RWPE1 (cell line): ENCODE results near the gene OR10G8.
"Not testable (repeated sequence)": the region's sequence is repeated elsewhere in the genome, so short reads cannot be mapped to it uniquely, and the experiment has no call there.

ENCODE experiments used
- CTCF ChIA-PET: fragments of 350-600 bp; sonication (Branson Sonifier 250); formaldehyde crosslinking; extraction: SDS; loops from one replicate; lab custom pipeline; 2021; lab: Yijun Ruan, JAX
- POLR2A ChIA-PET: fragments of 400-600 bp; formaldehyde crosslinking; extraction: SDS; loops from one replicate; lab custom pipeline; 2020; ENCODE audit warnings: antibody characterized with exemption; ENCODE audit not compliant: low non-redundant PET; lab: Yijun Ruan, JAX
- DNase-seq: peaks from one replicate; pipeline ENCODE4 v3.0.0; 2012; ENCODE audit warnings: low spot score
- H3K27ac ChIP-seq: fragments of 450-650 bp; 2 replicates; pipeline ENCODE4 v1.5.1; 2017
- TF ChIP-seq, protein P1 (sequence below): fragments of 450-650 bp; conservative IDR thresholded peaks from 2 replicates; pipeline ENCODE4 v1.5.1; 2017; ENCODE audit warnings: low read depth, mild to moderate bottlenecking

Gene OR10G8

GRCh38 chr11:124026498-124026897 lies at the start of gene OR10G8:
Gene OR10G8, plus strand, starts transcription at chr11:124026798. Its CDS starts 2,825 bp downstream, at chr11:124029623.
- TF ChIP-seq, protein P1, sequence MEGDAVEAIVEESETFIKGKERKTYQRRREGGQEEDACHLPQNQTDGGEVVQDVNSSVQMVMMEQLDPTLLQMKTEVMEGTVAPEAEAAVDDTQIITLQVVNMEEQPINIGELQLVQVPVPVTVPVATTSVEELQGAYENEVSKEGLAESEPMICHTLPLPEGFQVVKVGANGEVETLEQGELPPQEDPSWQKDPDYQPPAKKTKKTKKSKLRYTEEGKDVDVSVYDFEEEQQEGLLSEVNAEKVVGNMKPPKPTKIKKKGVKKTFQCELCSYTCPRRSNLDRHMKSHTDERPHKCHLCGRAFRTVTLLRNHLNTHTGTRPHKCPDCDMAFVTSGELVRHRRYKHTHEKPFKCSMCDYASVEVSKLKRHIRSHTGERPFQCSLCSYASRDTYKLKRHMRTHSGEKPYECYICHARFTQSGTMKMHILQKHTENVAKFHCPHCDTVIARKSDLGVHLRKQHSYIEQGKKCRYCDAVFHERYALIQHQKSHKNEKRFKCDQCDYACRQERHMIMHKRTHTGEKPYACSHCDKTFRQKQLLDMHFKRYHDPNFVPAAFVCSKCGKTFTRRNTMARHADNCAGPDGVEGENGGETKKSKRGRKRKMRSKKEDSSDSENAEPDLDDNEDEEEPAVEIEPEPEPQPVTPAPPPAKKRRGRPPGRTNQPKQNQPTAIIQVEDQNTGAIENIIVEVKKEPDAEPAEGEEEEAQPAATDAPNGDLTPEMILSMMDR: no peak
- CTCF ChIA-PET: no interaction called here
- no peak for DNase-seq
- POLR2A ChIA-PET: no interaction called here
- no peak within 1 kb of the TSS for H3K27ac ChIP-seq

DNA sequence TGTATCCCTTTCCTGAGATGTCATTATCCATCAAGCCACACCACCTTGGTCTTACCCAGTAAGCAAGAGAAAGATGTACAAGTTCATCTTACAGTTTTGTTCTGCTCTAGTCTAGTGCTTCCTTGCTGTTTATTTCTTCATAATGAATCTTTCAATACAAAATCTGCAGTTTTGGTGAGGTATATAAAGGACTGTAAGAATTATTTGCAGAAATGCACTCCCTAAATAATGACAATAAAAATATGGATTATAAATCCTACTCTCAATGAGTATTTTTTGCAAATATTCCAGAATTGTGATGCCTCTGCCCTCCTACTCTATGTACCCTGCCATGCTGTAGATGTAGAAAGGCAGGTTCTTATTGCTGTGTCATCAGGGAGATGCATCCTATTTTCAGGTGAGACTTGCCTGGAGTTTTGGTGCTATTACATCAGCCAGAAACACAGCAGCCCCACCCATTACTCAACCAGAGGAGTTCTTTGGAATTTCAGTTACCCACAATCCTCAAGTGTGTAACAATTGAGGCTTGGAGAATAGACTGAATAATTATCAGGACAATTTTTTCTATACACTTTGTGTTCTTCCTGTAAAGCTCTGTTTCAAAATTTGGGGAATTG lies 48.8 kb upstream of the OR10G8 start, which contains the start of gene OR10S1:
TSS of gene OR10S1 (minus strand) at position 51 of the 617 bp plus-strand sequence. CDS start 117 bp downstream, outside the sequence.
- CTCF ChIA-PET: no interaction called here
- H3K27ac ChIP-seq: peak within 1 kb of the TSS; percentile 36
- peak; percentile 57 for DNase-seq
- POLR2A ChIA-PET: no interaction called here
- TF ChIP-seq, protein P1: no peak

DNA sequence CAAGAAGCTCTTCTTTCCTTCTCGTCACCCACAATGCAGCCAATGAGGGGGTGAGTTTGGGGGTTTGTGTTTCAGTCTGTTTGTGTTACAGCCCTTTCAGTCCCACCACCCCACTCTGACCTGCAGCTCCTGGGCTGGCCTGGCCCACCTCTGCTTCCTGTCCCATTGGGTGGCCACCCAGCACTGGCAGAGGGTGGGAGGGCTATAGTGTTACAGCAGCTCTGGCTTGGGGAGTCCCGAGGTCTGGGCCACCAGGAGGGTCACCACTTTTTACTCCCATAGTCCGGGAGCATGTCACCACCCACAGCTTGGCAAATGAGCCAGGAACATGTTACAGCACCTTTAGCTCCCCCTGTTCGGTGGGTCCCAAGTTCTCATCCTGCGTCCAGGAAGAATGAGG lies 47.3 kb upstream of the OR10G8 start:
- no peak for DNase-seq
- TF ChIP-seq, protein P1: no peak
- ChIA-PET POLR2A (no interaction called here), CTCF (interaction anchor here (0.6 kb wide), 1 partner anchor 45 kb away, joined by 3 read pairs; no protein-coding TSS in a partner anchor)
- H3K27ac ChIP-seq: no peak overlapping the region

GRCh38 chr11:123995119-123995518 lies 31.5 kb upstream of the OR10G8 start, which contains the start of gene OR10G6:
Gene OR10G6, minus strand, starts transcription at chr11:123995161. Its CDS starts 0 bp downstream, at chr11:123995161.
- no peak for DNase-seq
- TF ChIP-seq, protein P1: no peak
- ChIA-PET CTCF (no interaction called here), POLR2A (no interaction called here)
- H3K27ac ChIP-seq: no peak within 1 kb of the TSS

- TF ChIP-seq, protein P1: no peak
- DNase-seq: no peak
- CTCF ChIA-PET: no interaction called here
- POLR2A ChIA-PET: no interaction called here
- H3K27ac ChIP-seq: no peak within 1 kb of the TSS
Observed at GRCh38 chr11:124012697-124013096, 13.9 kb upstream of the OR10G8 start, which contains the start of gene OR10G4. Gene OR10G4, plus strand, starts transcription at chr11:124012997. Its CDS starts 2,578 bp downstream, at chr11:124015575.

- DNase-seq, POLR2A ChIA-PET, H3K27ac ChIP-seq, CTCF ChIA-PET: not testable (repeated sequence)
Observed at GRCh38 chr11:124015837-124016236, 10.8 kb upstream of the OR10G8 start.

DNA sequence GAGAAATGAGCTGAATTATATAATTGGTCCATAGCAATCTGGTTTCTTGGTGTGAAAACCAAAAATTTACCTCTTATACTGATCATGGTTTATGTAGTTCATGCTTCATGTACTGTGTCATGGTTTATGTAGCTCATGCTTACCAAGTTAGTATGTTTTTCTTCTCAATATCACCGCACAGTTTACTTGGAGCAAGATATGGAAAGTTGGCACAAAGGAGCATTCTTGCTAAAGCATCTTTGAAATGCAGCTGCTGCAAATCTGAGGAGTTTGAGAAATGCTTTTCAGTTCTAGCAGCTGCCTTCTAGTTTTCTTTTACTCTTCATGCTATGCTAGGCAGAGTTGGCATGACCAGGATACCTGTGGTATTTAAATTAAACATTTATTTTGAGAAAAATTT lies 10.1 kb downstream of the OR10G8 start:
- no peak for DNase-seq
- ChIA-PET POLR2A (no interaction called here), CTCF (interaction anchor here (0.6 kb wide), 1 partner anchor 125 kb away, joined by 3 read pairs; no protein-coding TSS in a partner anchor)
- TF ChIP-seq, protein P1: no peak
- no peak overlapping the region for H3K27ac ChIP-seq
